ENCODE measurements around the gene PRX. TPM values are rescaled to one million over a fixed set of nuclear protein-coding genes. Genes with fewer than 3 reads are reported as not detected.

The PRX gene
- polyA plus RNA-seq, 1 donor from 2014 or later: 0.20 TPM

GRCh38 chr19:40365010-40365409 is 48.2 kb downstream of the PRX start:
- Histone ChIP-seq H3K4me3 (ENCODE audit: low read length) (peak overlapping the region; percentile 85), H3K9me3 (ENCODE audit: low read length) (no peaks in the 10 kb centered on the region), H3F3A (ENCODE audit: insufficient read depth, low read length, poor library complexity, severe bottlenecking) (no peaks in the 10 kb centered on the region), H3K79me2 (replicated peaks; ENCODE audit: insufficient read depth, low read length) (peaks cover 34% of the 10 kb centered on the region), H2AFZ (ENCODE audit: low read depth, low read length) (peak overlapping the region; percentile 66), H3K27me3 (ENCODE audit: insufficient read depth, low read depth, low read length) (no peaks in the 10 kb centered on the region), H3K9me2 (ENCODE audit: insufficient read depth, low read length) (no peaks in the 10 kb centered on the region), H3K9ac (ENCODE audit: low read length) (peak overlapping the region; percentile 93), H4K20me1 (ENCODE audit: insufficient read depth) (peaks cover 3% of the 10 kb centered on the region), H3K27ac (ENCODE audit: low read length) (peak overlapping the region; percentile 92), H3K4me2 (ENCODE audit: low read length) (peak overlapping the region; percentile 94), H3K36me3 (ENCODE audit: insufficient read depth, low read length) (no peaks in the 10 kb centered on the region)
- TF ChIP-seq MXI1 (conservative IDR thresholded peaks at IDR 0.05; ENCODE audit: poor library complexity, severe bottlenecking) (no peak), RAD21 (conservative IDR thresholded peaks at IDR 0.05) (no peak), EZH2 (IDR thresholded peaks at IDR 0.05; ENCODE audit: borderline replicate concordance, insufficient read depth, low read length, poor library complexity, severe bottlenecking) (no peak), POLR2AphosphoS5 (IDR thresholded peaks at IDR 0.05) (no peak), REST (IDR thresholded peaks at IDR 0.05; ENCODE audit: borderline replicate concordance) (no peak), TAF1 (IDR thresholded peaks at IDR 0.05; ENCODE audit: low read depth) (no peak), SMC3 (conservative IDR thresholded peaks at IDR 0.05; ENCODE audit: poor library complexity) (no peak), EP300 (conservative IDR thresholded peaks at IDR 0.05; ENCODE audit: poor library complexity, severe bottlenecking) (no peak), CTCF (IDR thresholded peaks at IDR 0.05; ENCODE audit: poor library complexity, severe bottlenecking) (no peak)

GRCh38 chr19:40363069-40363468 is 50.1 kb downstream of the PRX start:
- H3K4me2 ChIP-seq (ENCODE audit: low read length): no peak overlapping the region
- H3K4me3 ChIP-seq (ENCODE audit: low read length): no peak overlapping the region
- H2AFZ ChIP-seq (ENCODE audit: low read depth, low read length): no peak overlapping the region
- no peaks in the 10 kb centered on the region for H3K9me2 ChIP-seq (ENCODE audit: insufficient read depth, low read length)
- H3K27me3 ChIP-seq (ENCODE audit: insufficient read depth, low read depth, low read length): no peaks in the 10 kb centered on the region
- H3K9ac ChIP-seq (ENCODE audit: low read length): no peak overlapping the region
- H3K79me2 ChIP-seq (replicated peaks; ENCODE audit: insufficient read depth, low read length): peaks cover 23% of the 10 kb centered on the region
- TF ChIP-seq POLR2AphosphoS5 (IDR thresholded peaks at IDR 0.05) (no peak), TAF1 (IDR thresholded peaks at IDR 0.05; ENCODE audit: low read depth) (no peak), EP300 (conservative IDR thresholded peaks at IDR 0.05; ENCODE audit: poor library complexity, severe bottlenecking) (no peak), MXI1 (conservative IDR thresholded peaks at IDR 0.05; ENCODE audit: poor library complexity, severe bottlenecking) (no peak), EZH2 (IDR thresholded peaks at IDR 0.05; ENCODE audit: borderline replicate concordance, insufficient read depth, low read length, poor library complexity, severe bottlenecking) (no peak), RAD21 (conservative IDR thresholded peaks at IDR 0.05) (no peak), SMC3 (conservative IDR thresholded peaks at IDR 0.05; ENCODE audit: poor library complexity) (no peak), CTCF (IDR thresholded peaks at IDR 0.05; ENCODE audit: poor library complexity, severe bottlenecking) (no peak), REST (IDR thresholded peaks at IDR 0.05; ENCODE audit: borderline replicate concordance) (no peak)
- H4K20me1 ChIP-seq (ENCODE audit: insufficient read depth): peaks cover 3% of the 10 kb centered on the region
- H3F3A ChIP-seq (ENCODE audit: insufficient read depth, low read length, poor library complexity, severe bottlenecking): no peaks in the 10 kb centered on the region
- no peak overlapping the region for H3K27ac ChIP-seq (ENCODE audit: low read length)
- H3K36me3 ChIP-seq (ENCODE audit: insufficient read depth, low read length): no peaks in the 10 kb centered on the region
- H3K9me3 ChIP-seq (ENCODE audit: low read length): no peaks in the 10 kb centered on the region

All from neural cell (in vitro differentiated cells).